HG03439 (cell line): ENCODE results near the gene SLX1B.
"Not testable (repeated sequence)": the region's sequence is repeated elsewhere in the genome, so short reads cannot be mapped to it uniquely, and the experiment has no call there.

Experiments
- ATAC-seq: cut with Tn5 transposase; IDR thresholded peaks from one replicate; pipeline ENCODE4 v1.9.1; 2021; ENCODE audit warnings: mild to moderate bottlenecking, moderate library complexity; ENCODE audit not compliant: unreplicated experiment

The SLX1B gene

GRCh38 chr16:29454269-29454668 lies at the start of gene SLX1B, which contains the start of gene BOLA2:
Gene SLX1B, plus strand, starts transcription at chr16:29454533.
Gene BOLA2, minus strand, starts transcription at chr16:29454351. Its CDS starts 98 bp downstream, at chr16:29454253.
- ATAC-seq = peak; percentile 85

- not testable (repeated sequence) for ATAC-seq
Measured at GRCh38 chr16:29405249-29405648, 49.1 kb upstream of the SLX1B start.

- ATAC-seq = not testable (repeated sequence)
Measured at GRCh38 chr16:29423587-29423986, 30.7 kb upstream of the SLX1B start.

- ATAC-seq = not testable (repeated sequence)
Measured at GRCh38 chr16:29425390-29425789, 28.9 kb upstream of the SLX1B start.

- ATAC-seq = peak; percentile 16
Measured at GRCh38 chr16:29453754-29454153, 579 bp upstream of the SLX1B start.

- peak; percentile 54 for ATAC-seq
Measured at GRCh38 chr16:29454828-29455227, 495 bp downstream of the SLX1B start.

GRCh38 chr16:29457660-29458059 lies 3.3 kb downstream of the SLX1B start:
- ATAC-seq = not testable (repeated sequence)

- not testable (repeated sequence) for ATAC-seq
Measured at GRCh38 chr16:29459706-29460646, 5.6 kb downstream of the SLX1B start, which contains the start of gene SULT1A4. Gene SULT1A4, plus strand, starts transcription at chr16:29459913. Its CDS starts 1,473 bp downstream, at chr16:29461386.

GRCh38 chr16:29460647-29461030 lies 6.3 kb downstream of the SLX1B start:
- ATAC-seq = not testable (repeated sequence)

GRCh38 chr16:29465985-29466824 lies 11.9 kb downstream of the SLX1B start:
- ATAC-seq = not testable (repeated sequence)

GRCh38 chr16:29466904-29467303 lies 12.6 kb downstream of the SLX1B start:
- not testable (repeated sequence) for ATAC-seq

- ATAC-seq = not testable (repeated sequence)
Measured at GRCh38 chr16:29467654-29468366, 13.5 kb downstream of the SLX1B start.

- ATAC-seq = not testable (repeated sequence)
Measured at GRCh38 chr16:29469660-29470059, 15.3 kb downstream of the SLX1B start.

GRCh38 chr16:29472065-29472464 lies 17.7 kb downstream of the SLX1B start:
- not testable (repeated sequence) for ATAC-seq

- not testable (repeated sequence) for ATAC-seq
Measured at GRCh38 chr16:29482276-29482675, 27.9 kb downstream of the SLX1B start.

- not testable (repeated sequence) for ATAC-seq
Measured at GRCh38 chr16:29506308-29506707, 52.0 kb downstream of the SLX1B start, which contains the start of gene NPIPB12. Gene NPIPB12, minus strand, starts transcription at chr16:29506408.
